OCI-LY7 (cell line): ENCODE measurements around the gene VPS35L.

Experiments
- CTCF ChIP-seq: fragments of 200-600 bp; sonication (generic); conservative IDR thresholded peaks from 2 replicates; pipeline ENCODE4 v1.5.1; 2014; ENCODE audit warnings: mild to moderate bottlenecking, antibody characterized with exemption, low read length, moderate library complexity, mixed read lengths
- EZH2phosphoT487 ChIP-seq: fragments of 200-600 bp; sonication (generic); IDR thresholded peaks from 2 replicates; pipeline ENCODE4 v1.6.1; 2018; ENCODE audit warnings: low read depth, borderline replicate concordance, mild to moderate bottlenecking, mixed run types, antibody characterized with exemption, low read length, moderate library complexity, mixed read lengths

DNA sequence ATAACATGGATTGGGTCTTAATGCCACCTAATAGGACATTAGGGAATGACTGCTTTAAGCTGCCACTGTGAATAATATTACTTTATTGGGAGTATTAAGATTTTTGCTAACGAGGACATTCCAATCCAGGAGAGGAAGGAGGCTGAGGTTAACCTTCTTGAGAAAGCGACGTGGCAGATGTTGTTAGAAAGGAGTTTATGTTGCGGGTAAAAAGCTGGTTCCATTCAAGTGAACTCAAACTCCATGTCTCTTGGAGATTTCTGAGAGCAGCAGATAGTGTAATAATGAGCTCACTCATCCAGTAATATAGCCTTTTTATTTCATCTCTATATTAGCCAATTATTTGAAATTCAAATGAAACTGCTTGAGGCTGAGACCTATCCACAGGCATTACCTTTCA lies 87.0 kb downstream of the VPS35L start:
- no peak for TF ChIP-seq CTCF
- TF ChIP-seq EZH2phosphoT487 = no peak
